Loucy (cell line): Measurements from ENCODE around the gene DPYSL3.

Source experiments
- H2AFZ ChIP-seq: fragments of 200-600 bp; sonication (generic); 2 replicates; pipeline ENCODE4 v1.6.0; 2016; ENCODE audit warnings: antibody characterized with exemption, mild to moderate bottlenecking, low read length, moderate library complexity
- H3F3A ChIP-seq: fragments of 200-600 bp; 2 replicates; pipeline ENCODE4 v1.6.0; 2016; ENCODE audit warnings: antibody characterized with exemption, low read depth, mild to moderate bottlenecking
- H3K27me3 ChIP-seq: fragments of 200-600 bp; sonication (generic); 2 replicates; pipeline ENCODE4 v1.6.1; 2014; ENCODE audit warnings: low read length, mild to moderate bottlenecking; ENCODE audit not compliant: insufficient read depth, poor library complexity, severe bottlenecking
- H3K36me3 ChIP-seq: fragments of 200-600 bp; sonication (generic); 2 replicates; pipeline ENCODE4 v1.6.1; 2016; ENCODE audit warnings: low read length; ENCODE audit not compliant: insufficient read depth
- H3K4me1 ChIP-seq: fragments of 200-600 bp; sonication (generic); 2 replicates; pipeline ENCODE4 v1.5.1; 2014; ENCODE audit warnings: low read length, mild to moderate bottlenecking; ENCODE audit not compliant: insufficient read depth, poor library complexity, severe bottlenecking
- H3K4me2 ChIP-seq: fragments of 200-600 bp; sonication (generic); 2 replicates; pipeline ENCODE4 v1.6.0; 2014; ENCODE audit warnings: antibody characterized with exemption, low read length, low read depth, mild to moderate bottlenecking; ENCODE audit not compliant: poor library complexity, severe bottlenecking
- H3K4me3 ChIP-seq: fragments of 200-600 bp; sonication (generic); 2 replicates; pipeline ENCODE4 v1.5.1; 2014; ENCODE audit warnings: low read length, mild to moderate bottlenecking, mixed read lengths; ENCODE audit not compliant: poor library complexity, severe bottlenecking
- H3K79me2 ChIP-seq: fragments of 200-600 bp; sonication (generic); 2 replicates; pipeline ENCODE4 v1.6.1; 2014; ENCODE audit warnings: low read length; ENCODE audit not compliant: insufficient read depth
- H3K9ac ChIP-seq: fragments of 200-600 bp; sonication (generic); 2 replicates; pipeline ENCODE4 v1.6.0; 2014; ENCODE audit warnings: mild to moderate bottlenecking, low read depth, low read length, moderate library complexity; ENCODE audit not compliant: poor library complexity, severe bottlenecking
- H3K9me2 ChIP-seq: fragments of 200-600 bp; sonication (generic); replicated peaks from 2 replicates; pipeline ENCODE4 v1.6.1; 2016; ENCODE audit warnings: low read depth, low read length, mixed read lengths
- H3K9me3 ChIP-seq: fragments of 200-600 bp; sonication (generic); 2 replicates; pipeline ENCODE4 v1.6.1; 2014; ENCODE audit warnings: mild to moderate bottlenecking, antibody characterized with exemption, low read length, low read depth; ENCODE audit not compliant: insufficient read depth
- H4K20me1 ChIP-seq: fragments of 200-600 bp; sonication (generic); 2 replicates; pipeline ENCODE4 v1.6.0; 2014; ENCODE audit warnings: antibody characterized with exemption, low read length, mild to moderate bottlenecking; ENCODE audit not compliant: insufficient read depth, poor library complexity, severe bottlenecking
- CTCF ChIP-seq: fragments of 200-600 bp; sonication (generic); conservative IDR thresholded peaks from 2 replicates; pipeline ENCODE4 v1.5.1; 2014; ENCODE audit warnings: mild to moderate bottlenecking, antibody characterized with exemption, low read length
- EZH2phosphoT487 ChIP-seq: fragments of 200-600 bp; IDR thresholded peaks from 2 replicates; pipeline ENCODE4 v1.6.1; 2018; ENCODE audit warnings: antibody characterized with exemption, mild to moderate bottlenecking, moderate library complexity, borderline replicate concordance

The DPYSL3 gene

GRCh38 chr5:147532156-147532555, 22.3 kb upstream of the DPYSL3 start:
- TF ChIP-seq EZH2phosphoT487 (no peak), CTCF (no peak)
- no peaks in the 10 kb centered on the region for H3K9me2 ChIP-seq
- no peaks in the 10 kb centered on the region for H4K20me1 ChIP-seq
- no peaks in the 10 kb centered on the region for H3F3A ChIP-seq
- no peaks in the 10 kb centered on the region for H3K27me3 ChIP-seq
- H3K4me2 ChIP-seq, result no peak overlapping the region
- H3K79me2 ChIP-seq, result no peaks in the 10 kb centered on the region
- H3K9ac ChIP-seq, result no peak overlapping the region
- no peaks in the 10 kb centered on the region for H3K4me1 ChIP-seq
- no peaks in the 10 kb centered on the region for H3K36me3 ChIP-seq
- no peak overlapping the region for H3K4me3 ChIP-seq
- H3K9me3 ChIP-seq, result no peaks in the 10 kb centered on the region
- H2AFZ ChIP-seq, result no peak overlapping the region

- Histone ChIP-seq H3K79me2 (no peaks in the 10 kb centered on the region), H3K4me1 (no peaks in the 10 kb centered on the region), H3K9me3 (no peaks in the 10 kb centered on the region), H3K9me2 (no peaks in the 10 kb centered on the region), H3K36me3 (no peaks in the 10 kb centered on the region), H3F3A (no peaks in the 10 kb centered on the region), H3K9ac (no peak overlapping the region), H4K20me1 (no peaks in the 10 kb centered on the region), H3K27me3 (no peaks in the 10 kb centered on the region), H3K4me2 (no peak overlapping the region), H3K4me3 (no peak overlapping the region), H2AFZ (no peak overlapping the region)
- TF ChIP-seq EZH2phosphoT487, result no peak
Measured at GRCh38 chr5:147530530-147531389, 20.9 kb upstream of the DPYSL3 start.

- no peak overlapping the region for H3K4me3 ChIP-seq
- no peaks in the 10 kb centered on the region for H3K9me2 ChIP-seq
- no peaks in the 10 kb centered on the region for H4K20me1 ChIP-seq
- no peak overlapping the region for H3K9ac ChIP-seq
- H3K4me2 ChIP-seq, result no peak overlapping the region
- TF ChIP-seq EZH2phosphoT487 (no peak), CTCF (no peak)
- no peak overlapping the region for H2AFZ ChIP-seq
- H3K4me1 ChIP-seq, result no peaks in the 10 kb centered on the region
- no peaks in the 10 kb centered on the region for H3K9me3 ChIP-seq
- no peaks in the 10 kb centered on the region for H3K36me3 ChIP-seq
- no peaks in the 10 kb centered on the region for H3K27me3 ChIP-seq
- H3F3A ChIP-seq, result no peaks in the 10 kb centered on the region
- no peaks in the 10 kb centered on the region for H3K79me2 ChIP-seq
Measured at GRCh38 chr5:147523069-147523468, 13.2 kb upstream of the DPYSL3 start.

- Histone ChIP-seq H3F3A (no peaks in the 10 kb centered on the region), H3K4me1 (no peaks in the 10 kb centered on the region), H3K4me2 (no peak overlapping the region), H3K79me2 (no peaks in the 10 kb centered on the region), H3K9me2 (no peaks in the 10 kb centered on the region), H3K27me3 (no peaks in the 10 kb centered on the region), H3K4me3 (no peak overlapping the region), H3K9ac (no peak overlapping the region), H3K9me3 (no peaks in the 10 kb centered on the region), H4K20me1 (no peaks in the 10 kb centered on the region), H3K36me3 (no peaks in the 10 kb centered on the region), H2AFZ (no peak overlapping the region)
- TF ChIP-seq CTCF (no peak), EZH2phosphoT487 (no peak)
Measured at GRCh38 chr5:147522435-147522834, 12.6 kb upstream of the DPYSL3 start.
